Left kidney (tissue), 2 donors: Measurements from ENCODE around the gene MPC1L. TPM values are rescaled to one million over a fixed set of nuclear protein-coding genes. Genes with fewer than 3 reads are reported as not detected.

Source experiments
- DNase-seq: peaks from one replicate; pipeline ENCODE4 v3.0.0-alpha.2; 2013
- polyA plus RNA-seq: library from polyadenylated mRNA; unstranded; fragments of 120-200 nt; gene quantifications from one replicate; pipeline ENCODE4 v1.2.1, GENCODE V29; 2013; ENCODE audit not compliant: insufficient read length

The MPC1L gene
- polyA plus RNA-seq, 1 donor, result not detected

DNA sequence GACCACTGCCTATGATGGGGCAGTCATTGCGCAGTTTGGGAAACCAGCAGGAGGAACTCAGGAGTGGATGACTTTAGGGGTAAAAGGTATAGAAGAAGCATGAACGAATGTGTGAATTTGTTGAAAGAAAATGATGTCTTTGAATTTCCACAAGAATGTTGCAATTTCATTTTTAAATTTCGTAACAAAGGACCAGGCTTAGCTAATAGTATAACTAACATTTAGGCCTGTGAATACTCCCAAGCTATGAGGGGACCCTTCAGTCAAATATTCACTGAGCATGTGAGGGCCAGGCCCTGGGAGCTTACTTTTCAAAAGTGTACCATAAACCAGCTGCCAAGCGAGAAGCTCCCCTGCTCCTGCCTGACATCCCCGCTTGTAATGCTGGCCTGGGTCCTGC is 5.3 kb downstream of the MPC1L start:
- DNase-seq, result no peak

DNA sequence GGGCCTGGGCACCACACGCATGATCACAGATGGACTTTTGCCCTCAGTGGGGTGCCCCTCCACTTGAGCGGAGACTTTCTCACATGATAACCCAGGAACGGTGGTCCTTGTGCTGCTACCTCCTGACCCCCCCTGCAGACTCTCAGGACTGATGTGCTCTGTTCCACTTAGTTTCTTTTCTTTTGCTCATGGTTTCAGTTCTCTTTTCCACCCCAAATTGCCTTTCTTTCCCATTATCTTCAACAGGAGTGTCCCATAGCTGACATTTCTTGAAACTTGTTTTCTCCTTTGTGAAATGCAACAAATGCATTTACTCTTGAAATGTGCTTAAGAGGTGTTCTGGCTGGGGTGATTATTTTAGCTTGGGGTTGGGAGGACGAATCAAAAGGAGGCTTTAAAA is 9.0 kb downstream of the MPC1L start:
- DNase-seq, result no peak

DNA sequence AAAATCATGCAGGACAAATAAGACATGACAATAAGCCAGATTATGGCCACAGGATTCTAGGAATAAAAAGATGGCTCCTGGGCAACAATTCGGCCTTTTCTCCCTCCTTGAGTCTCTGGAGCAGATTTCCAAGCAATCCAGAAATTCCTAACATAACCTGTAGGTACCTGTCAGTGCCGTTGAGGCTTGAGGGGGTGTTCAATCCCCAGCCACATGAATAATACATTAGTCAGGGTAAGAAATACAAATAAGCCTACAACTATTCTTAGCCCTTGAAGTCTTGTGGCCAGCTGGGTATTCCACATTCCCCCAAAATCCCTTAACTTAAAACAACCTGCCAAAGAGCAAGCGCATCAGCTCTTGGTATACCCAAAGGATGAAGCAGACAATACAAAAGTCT is 14.5 kb downstream of the MPC1L start:
- DNase-seq, result no peak

DNA sequence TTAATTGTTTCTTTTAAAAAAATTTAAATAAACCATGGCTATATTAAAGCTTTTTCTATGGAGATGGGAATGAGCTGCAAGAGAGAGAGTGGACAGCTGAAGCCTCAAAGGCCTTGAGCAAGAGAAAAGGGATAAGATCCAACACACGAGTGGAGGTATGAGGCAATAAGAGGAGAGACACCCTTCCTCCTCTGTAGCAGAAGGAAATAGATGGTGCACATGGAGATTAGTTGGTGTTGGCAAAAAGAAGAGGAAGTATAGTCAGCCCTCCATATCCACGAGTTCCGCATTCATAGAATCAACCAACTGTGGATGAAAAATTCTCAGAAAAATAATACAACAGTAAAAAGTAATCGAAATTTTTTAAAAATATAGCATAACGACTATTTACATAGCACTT is 20.9 kb downstream of the MPC1L start:
- no peak for DNase-seq

DNA sequence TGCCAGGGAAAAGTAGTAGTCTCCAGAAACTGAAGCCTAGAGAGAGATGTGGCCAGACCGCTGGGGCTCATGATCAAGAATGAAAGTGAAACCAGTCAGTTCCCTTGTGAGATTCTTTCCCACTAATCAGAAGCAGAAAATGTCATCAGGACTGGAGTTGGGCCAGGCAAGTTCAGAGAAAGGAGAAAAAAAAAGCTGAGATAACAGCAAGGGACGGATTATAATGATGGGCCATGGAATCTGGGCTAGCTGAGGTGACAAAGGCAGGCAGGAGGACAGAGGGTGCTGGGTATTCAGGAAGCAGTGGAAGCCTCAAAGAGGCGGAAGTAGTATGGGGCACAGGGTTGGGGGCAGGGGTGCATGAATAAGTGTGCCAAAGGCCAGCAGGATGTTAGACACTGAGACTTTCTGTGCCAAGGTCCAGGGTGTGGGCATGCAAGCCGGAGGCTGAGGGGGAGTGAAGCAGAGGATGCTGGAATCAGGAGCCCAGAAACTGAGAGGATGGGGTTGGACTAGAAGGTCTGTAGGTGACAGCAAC is 21.7 kb downstream of the MPC1L start:
- DNase-seq, result no peak

DNA sequence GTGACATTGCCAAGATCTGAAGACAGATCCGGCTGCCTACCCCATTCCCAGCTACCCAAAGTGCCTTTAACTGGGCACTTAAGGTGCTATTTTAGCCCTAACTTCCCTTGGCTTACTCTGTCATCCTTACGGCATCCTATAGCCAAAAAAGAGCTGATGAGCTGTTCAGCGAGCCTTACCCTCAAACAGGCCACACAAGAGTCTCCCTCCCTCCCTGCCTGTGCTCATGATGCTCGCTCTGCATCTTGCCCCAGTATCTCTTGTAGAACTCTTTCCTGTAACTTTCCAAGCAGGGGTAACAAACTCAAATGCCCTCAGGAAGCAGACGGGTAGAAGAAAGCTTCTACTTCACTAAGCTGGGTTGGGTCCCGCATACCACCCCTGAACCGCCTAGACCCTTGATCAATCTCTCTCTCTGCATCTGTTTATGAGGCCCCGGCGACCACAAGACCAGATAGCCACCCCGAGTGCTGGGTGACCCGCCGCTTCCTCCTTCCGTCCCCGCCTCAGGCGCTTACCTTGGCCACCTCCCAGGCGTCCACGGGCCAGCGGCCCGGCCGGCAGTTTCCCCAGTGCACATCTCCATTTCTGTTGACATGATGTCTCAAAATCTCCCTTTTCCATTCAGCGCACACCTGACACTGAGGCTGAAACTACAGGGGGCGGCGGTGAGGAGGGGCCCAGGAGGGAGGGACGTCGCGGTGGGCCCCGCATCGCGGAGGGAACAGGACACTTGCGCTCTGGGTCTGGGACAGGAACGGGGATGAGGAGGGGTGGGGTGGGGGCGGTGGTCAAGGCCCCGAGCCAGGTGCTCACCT is 23.5 kb downstream of the MPC1L start:
- no peak for DNase-seq

DNA sequence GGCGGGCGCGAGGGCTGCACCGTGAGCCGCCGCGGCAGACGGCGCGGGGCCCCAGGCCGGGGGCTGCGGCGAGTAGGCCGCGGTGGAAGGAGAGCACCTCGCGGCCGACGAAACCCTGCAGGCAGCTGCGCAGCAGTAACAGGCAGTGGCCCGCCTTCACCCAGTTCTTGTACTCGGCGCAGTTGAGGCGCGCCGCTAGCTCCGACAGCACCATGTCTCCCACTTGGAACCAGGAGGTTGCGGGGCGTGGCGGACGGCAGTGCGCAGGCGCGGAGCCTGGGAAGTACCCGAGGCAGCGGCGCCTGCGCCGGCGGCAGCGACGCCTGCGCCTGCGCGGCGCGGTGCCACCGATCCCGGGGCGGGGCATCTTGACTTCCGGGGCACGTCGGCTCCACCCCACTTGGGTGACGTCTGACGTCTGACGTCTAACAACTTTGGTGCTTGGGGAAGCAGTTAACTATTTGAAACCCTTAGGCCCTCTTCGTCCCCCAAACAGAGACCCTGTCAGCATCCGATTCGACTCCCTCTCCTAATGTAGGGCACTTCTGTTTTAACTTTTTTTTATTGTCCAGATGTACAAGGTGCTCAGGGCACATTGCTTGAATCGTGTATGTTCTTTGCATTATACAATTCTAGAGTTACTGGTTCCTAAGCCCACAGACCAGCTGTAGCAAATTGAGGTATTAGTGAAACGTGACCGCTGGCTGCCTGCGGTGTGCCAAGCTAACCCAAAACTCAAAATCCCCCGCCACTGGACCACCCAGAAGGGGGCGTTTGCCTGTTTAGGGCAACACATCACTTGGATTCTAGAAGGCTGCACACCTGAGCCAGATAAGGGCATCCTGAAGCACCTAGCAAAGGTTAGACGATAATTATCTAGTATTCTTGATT is 24.3 kb downstream of the MPC1L start, which contains the start of gene CXorf38:
Gene CXorf38 (minus strand): TSS at position 255 of the 891 bp plus-strand sequence. CDS start 41 bp downstream, at position 214.
- DNase-seq, result peak; percentile 87

DNA sequence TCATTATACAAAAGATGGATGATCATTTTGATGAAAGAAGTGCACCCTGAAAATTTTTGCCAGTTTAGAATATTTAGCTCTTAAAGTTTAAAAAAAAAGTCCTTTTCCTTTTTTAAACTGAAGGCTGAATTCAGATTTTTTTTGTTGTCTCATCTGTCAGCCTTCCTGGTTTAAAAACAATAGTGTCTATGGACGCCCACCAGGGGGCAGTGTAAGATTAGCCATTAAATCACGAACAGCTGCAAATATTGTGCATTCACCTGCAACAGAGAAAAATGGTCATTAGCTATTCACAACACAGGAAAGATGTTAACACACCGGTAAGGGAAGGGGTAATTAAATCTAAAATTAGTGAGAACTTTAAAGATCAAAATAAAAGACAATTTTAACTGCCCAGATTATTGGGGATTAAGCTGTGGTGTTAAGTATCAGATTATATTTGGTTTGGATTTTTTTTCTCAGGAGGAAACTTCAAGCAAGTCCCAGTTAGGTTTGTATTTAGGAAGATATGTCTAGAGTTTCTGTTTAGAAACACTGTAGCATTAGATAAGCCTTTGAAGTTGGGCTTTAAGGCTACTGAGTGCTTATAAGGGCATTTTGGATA is 28.5 kb downstream of the MPC1L start:
- peak; percentile 77 for DNase-seq

DNA sequence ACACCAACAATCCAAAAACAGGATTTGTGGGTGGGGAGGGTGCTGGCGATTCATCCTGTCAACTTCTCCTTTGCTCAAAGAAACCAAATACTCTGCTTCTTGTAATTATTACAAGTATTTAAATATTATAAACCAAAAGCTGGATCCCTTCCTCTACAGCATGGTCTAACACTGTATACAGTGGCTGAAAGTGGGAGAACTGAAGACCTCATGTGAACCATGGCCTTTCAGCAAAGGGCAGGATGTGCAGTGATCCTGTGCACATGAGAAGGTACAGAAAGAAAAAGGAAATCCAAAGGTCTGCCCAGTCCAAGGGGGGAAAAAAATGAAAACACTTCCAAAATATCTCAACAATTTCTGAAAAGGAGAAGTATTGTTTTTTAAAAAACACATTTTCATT is 29.4 kb downstream of the MPC1L start:
- DNase-seq, result no peak

DNA sequence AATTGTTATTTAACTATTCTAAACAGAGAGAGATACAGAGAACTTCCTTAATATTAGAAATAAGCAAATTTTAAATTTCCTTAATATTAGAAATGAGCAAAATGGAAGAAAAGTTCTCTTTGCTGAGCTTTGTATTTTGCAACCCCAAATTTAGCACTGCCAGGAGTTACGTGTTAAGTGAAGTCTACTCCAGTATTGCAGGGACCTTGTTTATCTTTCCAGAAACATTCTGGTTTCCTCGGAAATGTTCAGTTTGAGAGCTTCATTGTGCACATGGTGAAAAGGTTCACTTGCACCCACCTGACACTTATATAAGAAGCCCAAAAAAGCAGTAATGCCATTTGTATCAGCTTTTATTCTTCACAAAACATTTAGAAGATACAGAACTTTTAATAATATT is 30.3 kb downstream of the MPC1L start:
- no peak for DNase-seq

DNA sequence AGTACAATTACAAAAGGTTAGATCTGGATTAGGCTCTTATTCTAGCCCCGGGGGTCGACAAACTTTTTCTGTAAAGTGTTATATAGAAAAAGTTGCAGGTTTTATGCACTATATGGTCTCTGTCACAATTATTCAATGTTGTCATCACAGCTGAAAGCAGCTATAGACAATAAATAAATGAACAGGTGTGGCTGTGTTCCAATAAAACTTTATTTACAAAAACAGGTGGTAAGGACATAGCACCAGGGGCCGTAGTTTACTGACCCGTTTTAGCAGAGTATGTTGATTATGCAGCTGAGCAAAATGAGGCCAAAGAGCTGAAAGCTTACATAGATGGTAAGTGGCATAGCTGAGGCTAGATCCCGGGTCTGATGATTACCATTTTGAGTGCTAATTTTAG is 37.2 kb downstream of the MPC1L start:
- DNase-seq, result no peak

DNA sequence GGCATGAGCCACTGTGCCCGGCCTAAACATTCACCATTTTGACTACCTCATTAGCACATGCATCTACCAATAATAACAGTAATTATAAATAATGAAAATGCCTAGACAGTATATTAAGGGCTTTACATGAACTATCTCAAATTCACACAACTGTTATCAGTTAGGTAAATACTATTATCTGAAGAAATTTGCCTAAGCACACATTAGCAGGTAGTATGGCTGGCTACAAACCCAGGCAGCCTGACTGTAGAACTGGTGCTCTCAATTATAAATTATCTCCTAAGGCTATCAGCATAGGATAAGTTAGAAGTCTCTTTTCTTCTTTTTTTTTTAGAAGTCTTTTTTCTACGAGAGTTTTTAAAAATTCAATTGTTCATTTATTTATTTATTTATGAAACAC is 38.3 kb downstream of the MPC1L start:
- no peak for DNase-seq

DNA sequence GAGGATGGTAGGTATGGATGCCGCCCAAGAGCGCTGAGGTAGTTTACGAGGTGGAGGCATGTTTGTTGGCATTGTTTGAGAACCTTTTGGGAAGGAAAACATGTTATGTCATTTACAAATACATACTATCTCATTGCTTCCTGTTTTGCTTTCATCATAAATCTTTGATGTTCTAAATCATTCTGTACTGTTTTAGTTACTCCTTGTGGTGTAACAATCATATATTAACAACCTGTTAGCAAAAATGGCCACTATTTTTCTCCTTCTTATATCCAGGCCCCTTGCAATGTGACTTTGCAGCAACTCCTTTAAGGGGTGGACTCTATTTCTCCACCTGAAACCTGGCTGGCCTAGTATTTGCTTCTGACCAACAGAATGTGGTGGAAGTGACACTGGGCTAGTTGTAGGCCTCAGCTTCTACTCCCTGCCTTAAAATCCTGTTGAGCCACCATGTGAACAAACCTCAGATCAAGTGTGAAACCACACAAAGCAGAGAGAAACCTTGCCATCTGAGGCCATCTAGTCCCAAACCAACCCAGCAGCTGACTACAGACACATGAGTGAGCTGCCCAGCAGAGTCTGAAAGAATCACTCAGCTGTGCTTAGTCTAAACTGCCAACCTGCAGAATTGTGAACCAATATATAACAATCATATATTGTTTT is 40.0 kb downstream of the MPC1L start:
- DNase-seq, result no peak

DNA sequence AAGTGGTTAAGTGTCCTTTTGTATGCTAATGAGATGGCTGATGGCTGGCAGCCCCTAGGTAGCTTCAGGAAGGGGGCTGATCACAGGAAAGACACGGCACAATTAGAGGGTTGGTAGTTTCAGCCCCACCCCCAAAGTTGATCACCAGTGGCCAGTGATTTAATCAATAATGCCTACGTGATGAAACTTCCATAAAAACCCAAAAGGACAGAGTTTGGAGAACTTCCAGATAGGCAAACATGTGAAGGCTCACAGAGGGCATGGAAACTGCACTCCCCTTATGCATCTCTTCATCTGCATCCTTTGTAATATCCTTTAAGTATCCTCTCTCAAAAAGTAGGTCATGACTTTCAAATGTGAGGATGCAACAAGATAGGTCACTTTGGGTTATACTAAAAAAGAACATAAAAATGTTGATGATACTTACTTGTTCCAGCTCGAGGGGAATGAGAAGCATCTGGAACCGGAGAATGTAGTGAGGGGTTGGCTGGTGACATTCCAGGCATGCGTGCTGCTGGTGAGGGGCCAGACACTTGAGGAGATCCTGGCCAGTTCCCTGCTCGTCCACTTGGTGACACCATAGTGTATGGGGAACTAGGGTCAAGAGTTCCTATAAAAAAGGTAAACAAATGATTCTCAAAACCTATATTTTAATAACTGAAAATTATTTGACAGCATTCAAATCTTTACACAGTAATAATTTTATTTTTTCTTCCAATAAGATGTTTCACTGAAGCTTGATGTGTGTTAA is 40.8 kb downstream of the MPC1L start:
- no peak for DNase-seq

DNA sequence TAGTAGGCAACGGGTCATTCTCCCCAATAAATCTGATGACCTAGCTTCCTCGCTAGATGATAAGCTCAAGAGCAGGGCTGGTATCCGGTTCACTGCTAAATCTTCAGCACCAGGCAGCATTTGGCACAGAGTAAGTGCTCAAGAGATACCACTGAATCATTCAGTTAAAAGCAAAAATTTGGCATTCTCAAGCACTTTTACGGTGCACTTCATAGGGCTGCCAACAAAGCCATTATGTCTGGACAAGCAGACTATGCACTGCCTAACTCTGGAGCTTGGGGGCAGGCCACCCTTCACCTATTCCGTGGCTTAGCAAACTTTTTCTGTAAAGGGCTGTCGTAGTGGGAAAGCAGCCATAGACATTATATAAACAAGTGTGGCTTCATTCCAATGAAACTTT is 47.9 kb downstream of the MPC1L start:
- no peak for DNase-seq

Other genes with a start within 250 kb of the MPC1L start
- gene ATP6AP2, start 42.5 kb upstream of the MPC1L start, polyA plus RNA-seq, result 190 TPM
- gene CXorf38, start 24.1 kb downstream of the MPC1L start, polyA plus RNA-seq, result 13.3 TPM
- gene MED14, start 112.1 kb downstream of the MPC1L start, polyA plus RNA-seq, result 71.3 TPM